H9 (cell line): Measurements from ENCODE around the gene TMEM39A. TPM values are rescaled to one million over a fixed set of nuclear protein-coding genes. Genes with fewer than 3 reads are reported as not detected.

Source experiments
- DNase-seq: peaks from one replicate; pipeline ENCODE4 v3.0.0-alpha.2; 2017
- H2AFZ ChIP-seq: one replicate; pipeline ENCODE4 v1.6.1; 2013; ENCODE audit warnings: mild to moderate bottlenecking, low read length, control low read depth, moderate library complexity
- H2AK5ac ChIP-seq: 2 replicates; pipeline ENCODE4 v1.6.1; 2013; ENCODE audit warnings: low read length, control low read depth, mixed read lengths; ENCODE audit not compliant: insufficient read length
- H2BK120ac ChIP-seq: one replicate; pipeline ENCODE4 v1.6.1; 2013; ENCODE audit warnings: low read depth, mild to moderate bottlenecking, low read length, control low read depth, inconsistent platforms; ENCODE audit not compliant: poor library complexity, severe bottlenecking
- H2BK12ac ChIP-seq: 2 replicates; pipeline ENCODE4 v1.6.1; 2013; ENCODE audit warnings: low read length, control low read depth, mixed read lengths, low read depth; ENCODE audit not compliant: insufficient read length
- H2BK15ac ChIP-seq: 2 replicates; pipeline ENCODE4 v1.6.1; 2013; ENCODE audit warnings: low read depth, low read length, control low read depth
- H2BK20ac ChIP-seq: one replicate; pipeline ENCODE4 v1.6.1; 2013; ENCODE audit warnings: low read depth, mild to moderate bottlenecking, low read length, control low read depth, inconsistent platforms; ENCODE audit not compliant: poor library complexity, severe bottlenecking
- H2BK5ac ChIP-seq: 2 replicates; pipeline ENCODE4 v1.6.1; 2013; ENCODE audit warnings: low read length, control low read depth, mixed read lengths; ENCODE audit not compliant: insufficient read length
- H3K14ac ChIP-seq: 2 replicates; pipeline ENCODE4 v1.6.1; 2013; ENCODE audit warnings: low read length, control low read depth; ENCODE audit not compliant: insufficient read depth
- H3K18ac ChIP-seq: 2 replicates; pipeline ENCODE4 v1.6.1; 2013; ENCODE audit warnings: low read depth, mild to moderate bottlenecking, mixed read lengths, low read length, control low read depth; ENCODE audit not compliant: insufficient read length
- H3K23ac ChIP-seq: 2 replicates; pipeline ENCODE4 v1.6.1; 2013; ENCODE audit warnings: low read length, control low read depth, mixed read lengths, low read depth; ENCODE audit not compliant: insufficient read length
- H3K23me2 ChIP-seq: 2 replicates; pipeline ENCODE4 v1.6.1; 2013; ENCODE audit warnings: low read depth, mild to moderate bottlenecking, mixed read lengths, low read length, control low read depth; ENCODE audit not compliant: insufficient read length, poor library complexity, severe bottlenecking
- H3K27ac ChIP-seq: 2 replicates; pipeline ENCODE4 v1.5.1; 2013; ENCODE audit warnings: low read length, control low read depth, mixed read lengths, low read depth; ENCODE audit not compliant: insufficient read length
- H3K27me3 ChIP-seq: 2 replicates; pipeline ENCODE4 v1.6.1; 2013; ENCODE audit warnings: low read length, control low read depth, inconsistent platforms; ENCODE audit not compliant: insufficient read depth
- H3K4ac ChIP-seq: 2 replicates; pipeline ENCODE4 v1.6.1; 2013; ENCODE audit warnings: low read depth, mild to moderate bottlenecking, control low read depth, inconsistent platforms, low read length, moderate library complexity
- H3K4me1 ChIP-seq: 2 replicates; pipeline ENCODE4 v1.6.1; 2013; ENCODE audit warnings: low read length, control low read depth, inconsistent platforms; ENCODE audit not compliant: insufficient read depth
- H3K4me2 ChIP-seq: 2 replicates; pipeline ENCODE4 v1.6.1; 2013; ENCODE audit warnings: low read length, control low read depth, mixed read lengths; ENCODE audit not compliant: insufficient read length, insufficient read depth
- H3K56ac ChIP-seq: 2 replicates; pipeline ENCODE4 v1.6.1; 2013; ENCODE audit warnings: low read depth, mild to moderate bottlenecking, mixed read lengths, low read length, control low read depth; ENCODE audit not compliant: insufficient read length
- H3K79me1 ChIP-seq: 2 replicates; pipeline ENCODE4 v1.6.1; 2013; ENCODE audit warnings: low read depth, mild to moderate bottlenecking, moderate library complexity, low read length, control low read depth, inconsistent platforms; ENCODE audit not compliant: insufficient read depth, poor library complexity, severe bottlenecking
- H3K79me2 ChIP-seq: 2 replicates; pipeline ENCODE4 v1.6.1; 2013; ENCODE audit warnings: low read length, control low read depth, inconsistent platforms; ENCODE audit not compliant: insufficient read depth
- H3K9ac ChIP-seq: 2 replicates; pipeline ENCODE4 v1.6.1; 2013; ENCODE audit warnings: low read length, control low read depth, mixed read lengths; ENCODE audit not compliant: insufficient read length; ENCODE audit errors: extremely low read depth
- H3K9me3 ChIP-seq: one replicate; pipeline ENCODE4 v1.6.1; 2013; ENCODE audit warnings: low read depth, low read length, inconsistent platforms; ENCODE audit not compliant: control insufficient read depth
- H3T11ph ChIP-seq: one replicate; pipeline ENCODE4 v1.6.1; 2013; ENCODE audit warnings: mild to moderate bottlenecking, low read length, control low read depth, inconsistent platforms
- H4K20me1 ChIP-seq: one replicate; pipeline ENCODE4 v1.6.1; 2013; ENCODE audit not compliant: control insufficient read depth, insufficient read length, insufficient read depth
- H4K5ac ChIP-seq: 2 replicates; pipeline ENCODE4 v1.6.1; 2013; ENCODE audit warnings: low read depth, mild to moderate bottlenecking, mixed read lengths, low read length, control low read depth; ENCODE audit not compliant: insufficient read length
- H4K8ac ChIP-seq: replicated peaks from 2 replicates; pipeline ENCODE4 v1.6.1; 2013; ENCODE audit warnings: low read length, control low read depth, mixed read lengths, low read depth; ENCODE audit not compliant: insufficient read length
- H4K91ac ChIP-seq: 2 replicates; pipeline ENCODE4 v1.6.1; 2013; ENCODE audit warnings: low read depth, mild to moderate bottlenecking, moderate library complexity, mixed read lengths, low read length, control low read depth; ENCODE audit not compliant: insufficient read length
- H3K27ac Mint-ChIP-seq, 3 experiments: 2 replicates in 2 of 3; 3 replicates in 1 of 3; pipeline ENCODE4 v1.8.0; 2020 to 2021; ENCODE audit warnings: mixed read lengths in 3 of 3, mild to moderate bottlenecking in 1 of 3, moderate library complexity in 1 of 3
- H3K27me3 Mint-ChIP-seq: 2 replicates; pipeline ENCODE4 v1.8.0; 2021; ENCODE audit warnings: low read depth, mild to moderate bottlenecking, moderate library complexity, mixed read lengths
- H3K36me3 Mint-ChIP-seq, 3 experiments: 2 replicates in 2 of 3; 3 replicates in 1 of 3; pipeline ENCODE4 v1.8.0; 2020 to 2021; ENCODE audit warnings: low read depth in 3 of 3, mixed read lengths in 3 of 3; ENCODE audit not compliant: insufficient read depth in 1 of 3
- H3K4me1 Mint-ChIP-seq, 2 experiments: 2 replicates each; pipeline ENCODE4 v1.8.0; 2020; ENCODE audit warnings: mixed read lengths in 2 of 2
- H3K4me3 Mint-ChIP-seq, 2 experiments: 2 replicates in 1 of 2; 3 replicates in 1 of 2; pipeline ENCODE4 v1.8.0; 2020 to 2021; ENCODE audit warnings: mild to moderate bottlenecking in 2 of 2, mixed read lengths in 2 of 2, moderate library complexity in 1 of 2
- H3K9me3 Mint-ChIP-seq, 2 experiments: 2 replicates in 1 of 2; 3 replicates in 1 of 2; pipeline ENCODE4 v1.8.0; 2020; ENCODE audit warnings: mild to moderate bottlenecking in 2 of 2, mixed read lengths in 2 of 2, moderate library complexity in 1 of 2
- WGBS: extraction: QIAGEN DNeasy Blood & Tissue Kit; methylation state at CpG from one replicate; pipeline ENCODE4 v1.1.7; 2013; ENCODE audit warnings: missing lambda C conversion rate, low lambda C conversion rate, mixed read lengths; ENCODE audit not compliant: insufficient read length; ENCODE audit errors: extremely low coverage; 5-methylcytosine and 5-hydroxymethylcytosine counted together
- total RNA-seq: library from RNA; stranded (reverse); gene quantifications from 2 replicates; pipeline ENCODE4 v1.2.1, GENCODE V29; 2021
- TF ChIP-seq, protein P1 (sequence below): fragments of 200-600 bp; sonication (generic); conservative IDR thresholded peaks from 3 replicates; pipeline ENCODE4 v1.8.0; 2021; ENCODE audit warnings: antibody characterized with exemption, mild to moderate bottlenecking

TMEM39A gene
- total RNA-seq, 1 experiment from 2014 or later: 45.0 TPM

- no peak for DNase-seq
- H3K4me3 Mint-ChIP-seq: no peak overlapping the region
- peaks cover 11 to 61% (median 61%) of the 10 kb centered on the region in 3 experiments; a peak in 6 of 7 replicates for H3K36me3 Mint-ChIP-seq
- Histone ChIP-seq H2BK20ac (no peak overlapping the region), H2BK12ac (no peak overlapping the region), H3K4me1 (no peaks in the 10 kb centered on the region), H3K14ac (no peak overlapping the region), H3K4me2 (no peak overlapping the region), H2BK120ac (no peak overlapping the region), H2AFZ (no peak overlapping the region), H4K20me1 (no peaks in the 10 kb centered on the region), H3K4ac (no peak overlapping the region), H3K79me1 (no peaks in the 10 kb centered on the region), H3T11ph (no peak overlapping the region), H3K9me3 (no peaks in the 10 kb centered on the region), H2AK5ac (no peak overlapping the region), H2BK15ac (no peak overlapping the region), H3K27me3 (no peaks in the 10 kb centered on the region), H2BK5ac (no peak overlapping the region), H4K91ac (no peak overlapping the region), H4K5ac (no peak overlapping the region), H3K18ac (no peak overlapping the region), H3K23ac (no peak overlapping the region), H3K9ac (no peak overlapping the region), H4K8ac (no peak overlapping the region), H3K27ac (no peak overlapping the region), H3K23me2 (no peaks in the 10 kb centered on the region), H3K79me2 (no peaks in the 10 kb centered on the region), H3K56ac (no peak overlapping the region)
- WGBS: no CpG with 5 or more reads among the region's 4 CpGs
- H3K9me3 Mint-ChIP-seq: no peaks in the 10 kb centered on the region
- no peaks in the 10 kb centered on the region for H3K4me1 Mint-ChIP-seq
- no peaks in the 10 kb centered on the region for H3K27me3 Mint-ChIP-seq
- H3K27ac Mint-ChIP-seq: no peak overlapping the region
- TF ChIP-seq, protein P1, sequence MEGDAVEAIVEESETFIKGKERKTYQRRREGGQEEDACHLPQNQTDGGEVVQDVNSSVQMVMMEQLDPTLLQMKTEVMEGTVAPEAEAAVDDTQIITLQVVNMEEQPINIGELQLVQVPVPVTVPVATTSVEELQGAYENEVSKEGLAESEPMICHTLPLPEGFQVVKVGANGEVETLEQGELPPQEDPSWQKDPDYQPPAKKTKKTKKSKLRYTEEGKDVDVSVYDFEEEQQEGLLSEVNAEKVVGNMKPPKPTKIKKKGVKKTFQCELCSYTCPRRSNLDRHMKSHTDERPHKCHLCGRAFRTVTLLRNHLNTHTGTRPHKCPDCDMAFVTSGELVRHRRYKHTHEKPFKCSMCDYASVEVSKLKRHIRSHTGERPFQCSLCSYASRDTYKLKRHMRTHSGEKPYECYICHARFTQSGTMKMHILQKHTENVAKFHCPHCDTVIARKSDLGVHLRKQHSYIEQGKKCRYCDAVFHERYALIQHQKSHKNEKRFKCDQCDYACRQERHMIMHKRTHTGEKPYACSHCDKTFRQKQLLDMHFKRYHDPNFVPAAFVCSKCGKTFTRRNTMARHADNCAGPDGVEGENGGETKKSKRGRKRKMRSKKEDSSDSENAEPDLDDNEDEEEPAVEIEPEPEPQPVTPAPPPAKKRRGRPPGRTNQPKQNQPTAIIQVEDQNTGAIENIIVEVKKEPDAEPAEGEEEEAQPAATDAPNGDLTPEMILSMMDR: no peak
These were observed 43.2 kb upstream of the TMEM39A start for GRCh38 chr3:119506631-119507030.
